Right cardiac atrium (tissue), 5 donors: ENCODE data around the gene PRPF40B. TPM values are rescaled to one million over a fixed set of nuclear protein-coding genes. Genes with fewer than 3 reads are reported as not detected.
A peak's percentile ranks its signal among the peaks of the same experiment; 100 is the strongest.

Experiments used
- ATAC-seq, 2 donors: fragments of 200-7000 bp; cut with Tn5 transposase; one replicate each; pipeline versions ENCODE4 v1.8.0 to v1.9.1; 2020; ENCODE audit warnings: moderate library complexity in 2 of 2, mild to moderate bottlenecking in 1 of 2
- DNase-seq, 3 donors: peaks; one replicate each; pipeline ENCODE4 v3.0.0-alpha.2; 2020
- H3K27ac ChIP-seq: one replicate; pipeline ENCODE4 v1.5.1; 2013; ENCODE audit warnings: mild to moderate bottlenecking, low read length, control low read depth, moderate library complexity
- H3K27me3 ChIP-seq: one replicate; pipeline ENCODE4 v1.6.1; 2013; ENCODE audit not compliant: control insufficient read depth, insufficient read depth
- H3K4me1 ChIP-seq: one replicate; pipeline ENCODE4 v1.6.1; 2013; ENCODE audit warnings: low read length; ENCODE audit not compliant: control insufficient read depth, insufficient read depth
- H3K4me3 ChIP-seq: one replicate; pipeline ENCODE4 v1.5.1; 2013; ENCODE audit warnings: low read length, control low read depth
- H3K9me3 ChIP-seq: one replicate; pipeline ENCODE4 v1.6.1; 2013; ENCODE audit warnings: low read length; ENCODE audit not compliant: control insufficient read depth
- WGBS: extraction: QIAGEN DNeasy Blood & Tissue Kit; methylation state at CpG from one replicate; pipeline ENCODE4 v1.1.7; 2013; 5-methylcytosine and 5-hydroxymethylcytosine counted together
- intact Hi-C, 4 donors: fragments of 100-400 bp; cut with DNase I; formaldehyde crosslinking; loops; one replicate each; pipeline versions ENCODE4 v1.11.0 to v1.14.0; 2022 to 2023
- polyA plus RNA-seq: library from polyadenylated mRNA; stranded (reverse); fragments of 200-250 nt; gene quantifications from one replicate; pipeline ENCODE4 v1.2.3, GENCODE V29; 2013
- total RNA-seq, 4 donors: library from RNA; stranded (reverse); fragmentation: NEBNext Ultra II Directional; extraction: Animal tissue kit (Norgen Biotek cat#: 25700); gene quantifications; one replicate each; pipeline ENCODE4 v1.2.1, GENCODE V29; 2021
- donor health status: healthy with polysubstance abuse.
- donor health status: DM: no; HTN: yes; CAD: no.
- donor health status: DM: no; HTN: no; CAD: no.
- donor health status: DM: no; HTN: yes; CAD: no; lungs with severe emphysema.
- donor health status: DM: yes; HTN: yes; CAD: no.

PRPF40B gene
- total and polyA plus RNA-seq, 5 donors = 15.9 to 26.7 (median 19.9) TPM

DNA sequence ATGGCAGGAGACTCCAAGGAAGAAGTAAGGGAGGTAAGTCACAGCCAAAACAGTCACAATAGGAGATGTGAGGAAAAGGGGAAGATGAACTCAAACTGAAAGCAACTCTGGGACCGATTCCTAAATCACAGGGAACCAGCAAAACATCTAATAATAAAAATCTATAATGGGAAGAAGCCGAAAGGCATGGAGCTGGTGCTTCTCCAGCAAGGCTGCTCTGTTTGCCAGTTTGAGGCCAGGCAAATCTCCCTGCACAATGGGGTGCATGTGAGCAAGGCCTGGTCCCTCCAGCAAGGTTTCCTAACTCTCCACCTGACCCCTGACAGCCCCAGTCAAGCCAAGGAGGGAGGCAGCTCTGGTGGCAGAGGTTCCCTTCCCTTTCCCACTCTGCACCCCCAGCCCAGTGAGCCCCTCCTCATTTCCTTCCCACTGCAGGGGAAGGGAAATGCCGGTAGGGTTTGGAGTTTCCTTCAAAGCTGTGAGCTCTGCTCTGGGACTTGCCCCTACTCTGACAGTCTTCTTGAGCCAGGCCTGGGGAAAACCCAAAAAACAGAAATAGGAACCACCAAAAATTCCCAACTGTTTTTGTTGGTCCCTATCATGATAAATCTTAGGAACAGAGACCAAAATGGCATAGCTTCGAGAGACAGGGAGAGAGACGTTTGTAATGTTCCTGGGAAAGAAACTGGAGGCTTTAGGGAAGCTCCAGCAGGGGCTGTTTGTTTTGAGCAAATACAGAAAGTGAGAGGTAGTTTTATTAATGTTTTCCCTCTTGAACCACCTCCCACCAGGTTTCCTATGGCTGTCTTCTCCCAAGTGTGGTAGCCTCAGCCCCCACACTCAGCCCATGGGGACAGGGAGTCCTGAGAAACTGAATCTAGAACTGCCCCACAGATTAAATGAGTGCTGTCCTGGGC, 49.2 kb downstream of the PRPF40B start:
- Histone ChIP-seq H3K4me3 (no peak overlapping the region), H3K9me3 (no peaks in the 10 kb centered on the region), H3K27me3 (no peaks in the 10 kb centered on the region), H3K4me1 (peaks cover 42% of the 10 kb centered on the region), H3K27ac (peak overlapping the region; percentile 100)
- DNase-seq = no peak
- WGBS = 31% methylated on average over 5 of the region's 5 CpGs
- ATAC-seq = no peak
- intact Hi-C loops = loop anchor here in 1 of 4 donors (5.0 kb wide), 1 partner anchor 35 kb away; the partner anchor contains the start of gene FMNL3

DNA sequence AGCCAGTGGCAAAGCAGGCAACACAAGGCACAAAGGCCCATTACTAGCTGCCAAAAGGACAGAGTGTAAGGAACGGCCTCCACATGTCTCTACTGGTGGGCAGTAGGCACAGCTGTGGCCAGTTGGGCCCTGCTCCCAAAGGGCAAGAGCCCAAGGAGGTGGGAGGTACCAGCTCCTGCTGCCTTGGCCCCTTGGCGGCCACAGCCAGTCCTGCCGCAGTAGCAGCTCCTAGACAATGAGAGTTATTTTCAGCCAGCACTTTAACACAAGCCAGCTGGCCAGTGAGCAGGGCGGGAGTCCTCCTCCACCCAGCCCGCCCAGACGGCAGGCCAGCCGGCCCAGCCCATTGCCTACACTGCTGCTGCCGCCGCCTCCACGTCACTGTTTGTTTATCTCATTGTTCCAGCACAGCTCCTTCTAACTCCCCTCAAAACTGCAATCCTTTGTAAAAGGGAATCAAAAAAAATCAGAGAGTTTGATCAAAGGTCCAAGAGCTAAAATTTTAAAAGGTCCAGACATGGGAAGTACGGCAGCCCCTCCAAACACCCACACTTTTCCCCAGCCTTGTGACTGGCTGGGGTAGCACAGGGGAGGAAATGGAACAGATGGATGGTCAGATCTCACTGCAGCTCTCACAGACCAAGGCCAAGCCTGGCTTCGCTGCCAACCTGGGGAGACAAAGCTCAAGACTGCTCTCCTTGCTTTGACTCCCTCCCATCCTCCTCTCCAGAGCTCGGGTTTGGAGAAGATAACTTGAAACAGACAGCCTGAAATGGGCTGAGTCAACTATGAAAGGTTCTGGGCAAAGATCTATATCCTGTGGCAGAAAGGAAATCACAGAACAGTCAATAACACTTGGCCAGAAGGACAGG, 50.3 kb downstream of the PRPF40B start:
- peak overlapping the region; percentile 100 for H3K27ac ChIP-seq
- peaks cover 42% of the 10 kb centered on the region for H3K4me1 ChIP-seq
- intact Hi-C loops = loop anchor here in 1 of 4 donors (5.0 kb wide), 1 partner anchor 34 kb away; the partner anchor contains the start of gene FMNL3
- ATAC-seq (peak; percentile 98), DNase-seq (peak; percentile 95 to 97 (median 97))
- H3K27me3 ChIP-seq = no peaks in the 10 kb centered on the region
- WGBS = 9% methylated on average over 13 of the region's 13 CpGs
- H3K4me3 ChIP-seq = no peak overlapping the region
- no peaks in the 10 kb centered on the region for H3K9me3 ChIP-seq

DNA sequence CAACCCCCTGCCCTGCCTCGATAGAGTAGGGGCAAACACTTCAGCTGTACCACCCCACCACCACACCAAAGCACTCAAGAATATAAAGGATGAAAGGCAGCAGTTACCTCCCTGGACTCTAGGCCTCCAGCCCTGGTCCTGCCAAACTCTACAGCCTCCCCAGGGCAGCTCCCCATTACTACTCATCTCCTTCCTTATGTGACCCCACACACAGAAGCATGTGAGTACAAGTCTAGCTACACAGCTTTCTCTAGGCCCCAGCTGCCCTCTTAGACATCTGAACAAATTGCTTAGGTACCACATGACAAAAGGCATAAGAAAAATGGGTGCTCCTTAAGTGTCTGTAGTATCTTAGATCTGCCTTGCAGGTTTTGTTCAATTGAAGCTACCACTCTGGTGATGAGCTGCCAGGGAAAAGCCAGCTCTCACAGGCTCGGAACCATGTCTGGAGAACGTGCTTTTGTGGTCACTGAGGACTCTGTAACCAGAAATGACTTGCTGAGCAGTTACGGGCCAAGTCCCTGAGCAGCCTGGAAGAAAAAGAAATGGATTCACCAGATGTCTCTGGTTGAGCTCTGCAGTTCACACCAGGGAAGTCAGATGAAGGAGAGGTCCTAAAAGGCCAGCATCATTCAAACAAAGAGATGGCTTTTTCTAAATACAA, 51.1 kb downstream of the PRPF40B start:
- Histone ChIP-seq H3K9me3 (no peaks in the 10 kb centered on the region), H3K4me1 (peaks cover 42% of the 10 kb centered on the region), H3K27me3 (no peaks in the 10 kb centered on the region), H3K27ac (peak overlapping the region; percentile 100), H3K4me3 (no peak overlapping the region)
- WGBS = 34% methylated on average over 4 of the region's 4 CpGs
- peak; percentile 0 to 2 for ATAC-seq
- intact Hi-C loops = loop anchor here in 1 of 4 donors (5.0 kb wide), 1 partner anchor 33 kb away; the partner anchor contains the start of gene FMNL3
- no peak for DNase-seq

GRCh38 chr12:49675137-49675536, 51.8 kb downstream of the PRPF40B start:
- DNase-seq = no peak
- Histone ChIP-seq H3K27ac (peak overlapping the region; percentile 100), H3K27me3 (no peaks in the 10 kb centered on the region), H3K4me3 (no peak overlapping the region), H3K4me1 (peaks cover 40% of the 10 kb centered on the region), H3K9me3 (no peaks in the 10 kb centered on the region)
- ATAC-seq = no peak
- intact Hi-C loops = no loop called here
- WGBS = 78% methylated on average over 7 of the region's 7 CpGs

DNA sequence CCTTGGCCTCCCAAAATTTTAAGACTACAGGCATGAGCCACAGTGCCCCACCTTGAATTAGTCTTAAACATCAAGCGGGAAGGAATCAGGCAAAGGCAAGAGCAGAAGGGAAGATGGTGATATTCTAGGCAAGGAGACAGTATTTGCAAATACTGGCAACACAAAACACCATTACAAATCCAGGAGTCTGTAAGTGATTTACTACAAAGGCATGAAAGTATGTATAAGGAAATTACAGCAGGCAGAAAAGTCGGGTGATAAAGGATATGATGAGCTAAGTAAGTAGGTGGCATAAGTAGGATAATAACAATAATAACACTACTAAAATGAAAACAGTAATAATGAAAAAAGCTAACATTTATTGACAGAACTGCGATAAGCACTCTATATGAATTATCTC, 55.4 kb downstream of the PRPF40B start:
- Histone ChIP-seq H3K4me3 (no peak overlapping the region), H3K4me1 (peaks cover 16% of the 10 kb centered on the region), H3K27me3 (no peaks in the 10 kb centered on the region), H3K27ac (no peak overlapping the region), H3K9me3 (no peaks in the 10 kb centered on the region)
- DNase-seq (no peak), ATAC-seq (no peak)
- WGBS = 86% methylated on average over 3 of the region's 3 CpGs
- intact Hi-C loops = no loop called here

DNA sequence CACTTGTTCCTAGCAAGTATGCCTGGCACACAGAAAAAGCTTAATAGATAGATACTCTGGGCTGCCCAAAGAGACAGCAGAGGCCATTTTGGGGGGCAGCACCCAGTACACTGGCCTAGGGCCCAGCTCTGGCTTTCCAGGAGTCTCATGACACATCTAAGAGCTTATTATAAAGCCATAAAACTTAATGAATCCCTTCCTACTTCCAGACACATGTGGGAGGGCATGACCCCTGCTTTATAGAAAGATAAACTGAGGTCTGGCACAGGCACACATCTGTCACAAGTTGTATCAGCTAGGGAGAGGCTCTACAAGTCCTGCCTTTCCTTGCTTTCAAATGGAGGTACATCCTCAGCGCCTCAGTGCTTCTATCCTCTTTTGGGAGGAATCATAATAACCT, 56.7 kb downstream of the PRPF40B start:
- ATAC-seq = no peak
- H3K27me3 ChIP-seq = no peaks in the 10 kb centered on the region
- intact Hi-C loops = no loop called here
- H3K27ac ChIP-seq = no peak overlapping the region
- no peak for DNase-seq
- H3K9me3 ChIP-seq = no peaks in the 10 kb centered on the region
- 93% methylated on average over 1 of the region's 1 CpG for WGBS
- peaks cover 9% of the 10 kb centered on the region for H3K4me1 ChIP-seq
- no peak overlapping the region for H3K4me3 ChIP-seq

DNA sequence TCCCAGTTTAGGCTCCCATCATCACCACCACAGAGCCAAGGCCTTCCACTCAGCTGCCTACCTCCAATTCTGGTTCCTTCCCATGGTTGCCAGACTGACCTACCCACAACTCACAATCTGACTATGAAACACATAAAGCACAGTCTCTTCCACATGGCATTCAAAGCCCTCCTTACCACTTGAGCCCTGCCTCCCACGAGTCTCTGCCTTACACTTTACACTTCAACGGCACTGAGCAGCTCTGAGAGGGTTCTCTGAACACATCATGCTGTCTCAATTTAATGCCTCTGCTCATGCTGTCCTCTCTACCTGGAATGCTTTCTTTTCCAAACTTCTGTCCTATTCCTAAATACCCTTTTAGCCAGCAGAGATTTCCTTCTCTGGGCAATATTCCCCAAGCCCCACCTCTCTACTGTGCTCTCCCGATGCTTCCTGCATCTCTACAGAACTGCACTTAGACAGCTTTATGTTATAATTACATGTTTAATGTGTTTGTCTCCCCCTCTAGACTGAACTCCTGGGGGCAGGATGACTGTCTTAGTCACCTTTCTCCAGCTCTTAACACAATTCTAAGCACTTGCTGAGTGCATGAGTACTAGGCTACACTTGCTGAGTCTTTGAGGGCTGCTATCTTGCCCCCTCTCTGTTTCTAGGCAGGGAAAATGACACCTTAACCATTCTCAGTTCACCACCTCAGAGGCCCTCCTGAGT, 60.4 kb downstream of the PRPF40B start:
- peak in 1 of 2 donors; percentile 18 for ATAC-seq
- WGBS = 64% methylated on average over 3 of the region's 3 CpGs
- no peak overlapping the region for H3K27ac ChIP-seq
- H3K27me3 ChIP-seq = no peaks in the 10 kb centered on the region
- H3K4me3 ChIP-seq = no peak overlapping the region
- H3K9me3 ChIP-seq = no peaks in the 10 kb centered on the region
- peaks cover 4% of the 10 kb centered on the region for H3K4me1 ChIP-seq
- intact Hi-C loops = no loop called here
- no peak for DNase-seq

GRCh38 chr12:49684310-49684854, 61.0 kb downstream of the PRPF40B start:
- H3K27ac ChIP-seq = no peak overlapping the region
- H3K9me3 ChIP-seq = no peaks in the 10 kb centered on the region
- ATAC-seq = no peak
- peaks cover 4% of the 10 kb centered on the region for H3K4me1 ChIP-seq
- no peak overlapping the region for H3K4me3 ChIP-seq
- no peaks in the 10 kb centered on the region for H3K27me3 ChIP-seq
- DNase-seq = no peak
- WGBS = 91% methylated on average over 5 of the region's 5 CpGs
- intact Hi-C loops = no loop called here

GRCh38 chr12:49687941-49688340, 64.6 kb downstream of the PRPF40B start:
- Histone ChIP-seq H3K4me3 (no peak overlapping the region), H3K4me1 (peaks cover 5% of the 10 kb centered on the region), H3K27me3 (no peaks in the 10 kb centered on the region), H3K9me3 (no peaks in the 10 kb centered on the region), H3K27ac (no peak overlapping the region)
- intact Hi-C loops = no loop called here
- WGBS = 85% methylated on average over 2 of the region's 2 CpGs
- ATAC-seq = peak; percentile 37 to 64
- DNase-seq = no peak

GRCh38 chr12:49689237-49689636, 65.9 kb downstream of the PRPF40B start:
- H3K4me1 ChIP-seq = peaks cover 5% of the 10 kb centered on the region
- intact Hi-C loops = no loop called here
- no peak overlapping the region for H3K4me3 ChIP-seq
- ATAC-seq (no peak), DNase-seq (no peak)
- H3K9me3 ChIP-seq = no peaks in the 10 kb centered on the region
- no peak overlapping the region for H3K27ac ChIP-seq
- WGBS = 71% methylated on average over 2 of the region's 2 CpGs
- no peaks in the 10 kb centered on the region for H3K27me3 ChIP-seq
